Hepatic stellate cell (primary cell): ENCODE data around the gene MYO1D.
A peak's percentile ranks its signal among the peaks of the same experiment; 100 is the strongest.
"Not testable (repeated sequence)": the region's sequence is repeated elsewhere in the genome, so short reads cannot be mapped to it uniquely, and the experiment has no call there.

Experiments used
- DNase-seq: peaks from one replicate; pipeline ENCODE4 v3.0.0; 2011; ENCODE audit warnings: low spot score

MYO1D gene

DNA sequence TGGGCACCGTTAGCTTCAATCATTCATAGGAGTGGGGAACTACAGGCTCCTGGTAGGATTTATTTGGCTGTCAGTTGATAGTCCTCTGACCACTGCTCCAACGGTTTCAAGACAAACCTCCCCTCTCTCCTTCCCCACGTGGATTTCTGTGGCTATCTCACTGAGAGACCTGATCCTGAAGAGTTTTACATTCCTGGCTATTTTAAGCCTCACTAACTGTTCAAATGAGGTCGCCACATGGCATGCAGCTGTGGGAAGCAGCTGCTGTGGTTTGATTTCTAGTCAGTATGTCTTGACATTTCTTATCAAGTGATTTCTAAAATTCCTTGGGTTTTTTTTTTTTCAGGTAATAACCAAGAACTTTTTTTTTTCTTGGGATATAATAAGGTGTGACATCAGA is 351.8 kb downstream of the MYO1D start:
- DNase-seq = peak; percentile 84

- not testable (repeated sequence) for DNase-seq
Observed at GRCh38 chr17:32524553-32524880, 352.4 kb downstream of the MYO1D start.

- DNase-seq = no peak
Observed at GRCh38 chr17:32523827-32524552, 352.9 kb downstream of the MYO1D start.

DNA sequence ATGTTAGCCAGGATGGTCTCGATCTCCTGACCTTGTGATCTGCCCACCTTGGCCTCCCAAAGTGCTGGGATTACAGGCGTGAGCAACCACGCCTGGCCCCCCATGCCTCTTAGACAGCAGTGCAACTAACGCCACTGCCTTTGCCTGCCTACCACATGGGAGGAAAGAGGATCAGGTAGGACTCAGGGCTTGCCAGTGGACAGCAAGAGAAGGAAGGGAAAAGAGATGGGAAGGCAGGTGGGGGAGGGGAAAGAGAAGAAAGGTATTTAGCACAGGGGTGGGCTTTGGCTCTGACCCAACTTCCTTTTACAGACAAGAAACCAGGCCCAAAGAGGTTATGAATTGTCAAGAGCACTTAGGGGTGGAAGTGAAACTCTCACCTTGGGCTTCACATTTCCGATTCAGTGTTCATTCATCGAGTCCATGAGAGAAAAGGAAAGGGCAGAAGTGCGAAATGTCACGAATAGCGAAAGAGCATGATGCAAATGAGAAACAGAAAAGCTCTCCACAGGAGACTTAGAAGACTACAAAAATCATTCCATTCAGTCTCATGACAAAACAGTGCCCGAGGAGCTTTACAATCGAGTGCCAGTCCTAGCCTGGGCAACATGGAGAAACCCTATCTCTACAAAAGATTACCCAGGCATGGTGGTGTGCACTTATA is 353.8 kb downstream of the MYO1D start:
- DNase-seq = no peak

DNA sequence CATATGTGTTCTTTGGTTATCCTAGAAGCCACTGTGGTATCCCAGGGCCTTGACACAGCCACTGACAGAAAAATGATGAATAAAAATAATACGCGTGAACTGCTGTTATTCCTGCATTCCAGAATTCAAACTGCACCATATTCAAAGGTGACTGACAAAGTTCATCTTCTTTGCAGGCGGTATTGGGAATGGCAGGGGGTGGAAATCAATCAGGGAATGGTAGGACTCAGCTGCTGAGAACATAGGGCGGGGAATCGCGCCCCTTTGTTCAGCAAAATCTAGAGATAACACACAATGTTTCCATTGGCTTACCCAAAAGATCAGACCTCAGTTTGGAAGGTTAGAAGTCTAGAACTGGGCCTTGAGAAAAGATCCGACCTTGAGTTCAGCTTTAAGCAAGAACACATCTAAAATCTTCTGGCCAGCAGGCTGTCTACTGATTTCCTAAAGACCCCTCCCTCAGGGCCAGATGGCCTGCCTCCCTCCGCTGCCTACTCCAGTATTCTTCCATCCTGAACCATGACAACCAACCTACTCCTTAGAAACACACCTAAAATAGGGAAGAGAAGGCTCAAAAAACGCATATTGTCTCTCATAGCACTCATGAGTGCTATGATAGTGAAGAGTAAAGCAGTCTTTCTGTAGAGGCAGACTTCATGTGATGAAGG is 356.1 kb downstream of the MYO1D start:
- DNase-seq = no peak

- peak; percentile 61 for DNase-seq
Observed at GRCh38 chr17:32520104-32520701, 356.7 kb downstream of the MYO1D start.

GRCh38 chr17:32519228-32520103 is 357.5 kb downstream of the MYO1D start:
- no peak for DNase-seq

DNA sequence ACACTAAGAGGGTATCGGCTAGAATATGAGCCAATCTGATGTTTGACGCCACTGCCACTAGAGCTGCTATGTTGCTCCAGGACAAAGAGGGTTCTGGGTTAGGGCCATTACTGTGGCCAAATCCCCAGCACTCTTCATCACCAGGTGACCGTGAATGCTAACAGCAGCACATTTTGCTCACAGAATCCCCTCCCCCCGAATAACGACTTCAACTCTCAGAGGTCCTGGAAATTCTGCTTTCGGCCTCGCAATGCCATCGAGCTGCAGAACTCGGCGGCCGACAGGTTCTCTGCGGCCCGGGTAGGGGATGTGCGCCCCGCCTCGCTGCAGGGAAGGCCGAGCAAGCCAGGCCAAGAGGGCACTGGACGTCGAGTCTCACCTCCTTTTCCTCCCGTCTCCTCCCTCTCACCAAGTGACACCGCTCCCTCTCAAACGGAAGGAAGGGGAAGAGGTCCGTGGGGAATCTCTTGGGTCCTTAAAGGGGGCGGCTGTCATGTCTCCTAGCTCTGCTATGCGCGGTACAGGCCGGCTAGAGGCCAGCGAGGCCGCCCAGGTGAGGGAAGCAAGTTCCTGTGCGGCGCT is 358.2 kb downstream of the MYO1D start:
- DNase-seq = no peak

DNA sequence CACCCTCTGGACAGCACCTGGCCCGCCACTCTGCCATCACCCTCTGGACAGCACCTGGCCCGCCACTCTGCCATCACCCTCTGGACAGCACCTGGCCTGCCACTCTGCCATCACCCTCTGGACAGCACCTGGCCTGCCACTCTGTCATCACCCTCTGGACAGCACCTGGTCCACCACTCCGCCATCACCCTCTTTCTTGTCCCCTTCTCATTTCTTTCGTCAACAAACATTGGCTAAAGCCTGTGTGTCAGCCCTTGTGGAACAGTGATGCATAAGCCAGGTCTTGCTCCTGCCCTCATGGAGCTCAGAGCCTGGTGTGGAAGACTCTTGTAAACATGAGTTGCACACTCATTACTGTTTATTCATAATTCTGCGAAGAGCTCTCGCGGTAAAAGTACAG is 358.9 kb downstream of the MYO1D start:
- DNase-seq = no peak

DNA sequence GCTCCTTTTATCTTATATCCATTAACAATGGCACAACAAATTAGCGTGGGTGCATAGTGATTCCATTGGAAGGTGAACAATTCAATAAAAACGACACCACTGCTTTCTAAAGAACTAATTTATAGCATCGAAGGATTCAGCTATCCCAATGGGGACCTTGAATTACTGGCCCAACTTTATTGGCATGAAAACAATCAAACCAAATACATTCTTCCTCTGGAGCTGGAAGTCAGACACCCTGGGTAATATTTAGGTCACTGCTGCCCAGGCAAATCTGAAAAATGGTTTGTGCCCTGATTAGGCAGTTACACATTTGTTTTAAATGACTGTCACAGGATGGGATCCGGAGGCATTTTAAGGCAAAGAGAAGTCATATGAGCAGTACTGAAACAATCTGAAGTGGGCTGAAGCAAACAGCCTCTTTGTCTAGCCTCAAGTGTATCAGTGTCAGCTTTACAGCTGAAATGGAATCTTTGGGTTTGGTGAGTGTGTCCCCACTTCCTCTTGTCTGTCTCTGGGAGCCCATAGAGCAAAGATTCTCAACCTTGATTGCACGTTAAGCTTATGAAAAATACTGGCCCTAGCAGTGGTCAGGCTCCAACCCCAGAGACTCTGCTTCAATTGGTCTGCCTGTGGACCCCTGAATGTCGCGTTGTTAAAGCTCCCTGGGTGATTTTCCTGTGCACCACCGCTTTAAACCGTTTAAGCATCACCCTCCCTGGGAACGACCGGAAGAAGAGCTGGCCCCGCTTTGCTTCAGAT is 359.8 kb downstream of the MYO1D start:
- no peak for DNase-seq

- DNase-seq = no peak
Observed at GRCh38 chr17:32516450-32516849, 360.5 kb downstream of the MYO1D start.

DNA sequence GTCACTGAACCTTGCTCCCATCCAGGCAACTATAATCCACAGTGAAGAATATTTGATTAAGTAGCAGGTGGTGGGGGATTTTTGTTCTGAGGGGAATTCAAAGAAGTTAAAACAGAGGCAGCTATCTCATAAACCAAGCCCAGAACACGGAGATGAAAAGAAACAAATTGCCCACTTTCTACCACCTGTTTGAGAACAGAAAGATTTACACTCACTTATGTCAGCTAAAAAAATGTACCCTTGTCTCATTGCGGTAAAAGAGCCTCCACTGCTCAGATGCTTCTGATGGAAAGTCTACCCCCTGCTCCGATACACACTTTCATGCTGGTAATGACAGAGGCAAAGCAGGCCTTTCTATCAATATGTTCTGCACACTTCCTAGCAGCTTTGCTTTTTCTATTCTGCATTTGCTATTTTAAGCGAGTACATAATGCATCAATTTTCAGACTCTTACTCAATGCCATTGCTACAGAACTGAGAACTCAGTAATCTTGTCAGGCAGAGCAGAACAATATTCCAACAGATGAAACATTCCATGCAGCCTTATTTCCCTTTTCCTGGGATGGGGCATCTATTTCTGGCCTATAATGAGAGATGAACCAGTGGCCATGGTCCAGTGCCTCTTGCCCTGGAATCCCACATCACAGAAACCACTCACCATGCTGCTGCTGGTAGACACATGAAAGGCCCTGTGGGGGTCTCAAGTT is 361.1 kb downstream of the MYO1D start:
- DNase-seq = no peak

- no peak for DNase-seq
Observed at GRCh38 chr17:32514606-32515005, 362.3 kb downstream of the MYO1D start.

DNA sequence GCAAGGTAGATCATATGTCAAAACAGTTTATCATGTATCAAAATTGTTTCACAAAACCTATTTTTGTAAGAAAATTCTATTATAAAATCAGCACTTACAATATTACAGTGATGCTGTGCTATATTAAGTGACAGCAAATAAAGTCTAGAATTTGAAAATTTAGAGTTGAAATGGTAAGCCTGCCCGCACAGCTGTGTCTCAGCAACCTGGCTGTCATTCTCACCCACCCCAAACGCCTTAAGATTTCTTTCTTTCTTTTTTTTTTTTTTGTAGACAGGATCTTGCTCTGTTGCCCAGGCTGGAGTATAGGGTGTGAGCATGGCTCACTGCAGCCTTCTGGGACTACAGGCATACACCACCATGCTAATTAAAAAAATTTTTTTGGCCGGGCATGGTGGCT is 363.3 kb downstream of the MYO1D start:
- DNase-seq = no peak

GRCh38 chr17:32512328-32512727 is 364.6 kb downstream of the MYO1D start:
- DNase-seq = no peak

DNA sequence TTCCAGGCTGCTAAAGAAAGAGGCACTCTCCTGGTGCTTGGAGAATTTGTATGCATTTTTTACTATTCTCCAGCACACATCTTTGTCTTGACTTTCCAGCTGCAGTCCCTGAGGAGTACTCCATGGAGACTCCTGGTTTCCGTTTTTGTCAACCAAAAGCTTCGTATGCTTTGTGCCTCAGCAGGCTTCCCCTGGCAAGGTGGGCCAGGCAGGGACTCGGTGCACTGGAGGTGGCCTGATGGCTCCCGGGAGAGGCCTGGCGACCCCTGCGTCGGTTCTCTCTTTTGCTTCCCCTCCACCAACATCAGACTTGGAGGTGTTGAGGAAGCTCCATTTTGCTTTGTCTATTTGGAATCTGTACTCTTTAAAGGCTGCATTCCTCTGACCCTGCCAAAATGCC is 366.5 kb downstream of the MYO1D start:
- DNase-seq = no peak

DNA sequence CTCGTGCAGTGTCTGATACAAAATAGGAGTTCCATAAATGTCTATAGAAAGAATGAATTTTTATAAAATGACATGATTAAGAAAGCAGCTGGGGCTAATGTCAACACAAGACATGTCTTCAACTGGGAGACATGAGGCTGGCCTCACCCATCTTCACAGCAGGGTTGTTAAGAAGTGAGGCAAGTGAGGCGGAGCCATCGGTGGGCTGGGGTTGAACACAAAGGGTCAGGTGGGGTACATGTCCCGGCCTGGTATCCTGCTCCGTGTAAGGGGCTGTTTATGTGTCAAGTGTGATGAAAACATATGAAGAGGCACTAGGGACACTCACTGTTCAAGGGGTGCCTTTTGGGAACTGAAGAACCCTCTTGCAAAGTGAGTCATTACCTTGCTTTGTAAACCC is 368.0 kb downstream of the MYO1D start:
- DNase-seq = no peak

GRCh38 chr17:32504166-32504990 is 372.5 kb downstream of the MYO1D start:
- peak; percentile 74 for DNase-seq
